ENCODE measurements around the gene SLC35G4. TPM values are rescaled to one million over a fixed set of nuclear protein-coding genes. Genes with fewer than 3 reads are reported as not detected.

The SLC35G4 gene
- polyA plus RNA-seq, 1 donor from 2014 or later, result not detected

Small RNA genes within 50 kb of the gene (small RNA-seq; reads per million reads assigned to genes)
- gene AP001120.4, result 0 reads per million in 3 experiments

Other genes starting within 250 kb of the SLC35G4 start
- gene GNAL, start 79.7 kb downstream of the SLC35G4 start, polyA plus RNA-seq, result 16.7 and 17.3 TPM in 2 replicates
- 106 and 109 TPM in 2 replicates for gene CHMP1B, start 241.8 kb downstream of the SLC35G4 start, polyA plus RNA-seq

Measured in neural cell (in vitro differentiated cells).